AG09319 (cell line): Measurements from ENCODE around the gene KRT6A.

Experiments
- DNase-seq: peaks from one replicate; pipeline ENCODE4 v3.0.0-alpha.2; 2010; ENCODE audit warnings: low read depth; ENCODE audit errors: extremely low read depth
- TF ChIP-seq, protein P1 (sequence below): IDR thresholded peaks from 2 replicates; pipeline ENCODE4 v1.5.1; 2011; ENCODE audit warnings: low read depth, mild to moderate bottlenecking, inconsistent platforms, low read length, moderate library complexity

The KRT6A gene

DNA sequence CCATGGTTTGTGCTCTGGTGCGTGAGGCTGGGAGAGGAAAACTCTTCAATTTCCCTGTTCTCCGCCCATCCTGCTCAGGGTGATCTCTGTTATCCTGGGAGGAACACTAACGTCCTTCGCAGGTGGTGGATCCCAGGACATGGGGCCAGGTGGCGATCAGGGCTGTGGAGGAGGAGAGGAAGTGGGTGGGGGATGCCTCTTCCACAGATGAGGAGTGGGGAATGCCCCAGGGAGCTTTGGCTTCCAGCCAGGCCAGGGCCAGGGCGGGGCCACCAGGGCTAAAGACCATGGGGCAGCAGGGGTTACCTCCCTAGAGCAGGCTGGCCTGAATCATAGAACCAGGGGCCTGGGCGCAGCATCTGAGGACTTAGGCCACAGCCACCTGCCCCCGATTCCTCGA, 55.5 kb downstream of the KRT6A start:
- TF ChIP-seq, protein P1, sequence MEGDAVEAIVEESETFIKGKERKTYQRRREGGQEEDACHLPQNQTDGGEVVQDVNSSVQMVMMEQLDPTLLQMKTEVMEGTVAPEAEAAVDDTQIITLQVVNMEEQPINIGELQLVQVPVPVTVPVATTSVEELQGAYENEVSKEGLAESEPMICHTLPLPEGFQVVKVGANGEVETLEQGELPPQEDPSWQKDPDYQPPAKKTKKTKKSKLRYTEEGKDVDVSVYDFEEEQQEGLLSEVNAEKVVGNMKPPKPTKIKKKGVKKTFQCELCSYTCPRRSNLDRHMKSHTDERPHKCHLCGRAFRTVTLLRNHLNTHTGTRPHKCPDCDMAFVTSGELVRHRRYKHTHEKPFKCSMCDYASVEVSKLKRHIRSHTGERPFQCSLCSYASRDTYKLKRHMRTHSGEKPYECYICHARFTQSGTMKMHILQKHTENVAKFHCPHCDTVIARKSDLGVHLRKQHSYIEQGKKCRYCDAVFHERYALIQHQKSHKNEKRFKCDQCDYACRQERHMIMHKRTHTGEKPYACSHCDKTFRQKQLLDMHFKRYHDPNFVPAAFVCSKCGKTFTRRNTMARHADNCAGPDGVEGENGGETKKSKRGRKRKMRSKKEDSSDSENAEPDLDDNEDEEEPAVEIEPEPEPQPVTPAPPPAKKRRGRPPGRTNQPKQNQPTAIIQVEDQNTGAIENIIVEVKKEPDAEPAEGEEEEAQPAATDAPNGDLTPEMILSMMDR: no peak
- DNase-seq: no peak
